Muscle of arm (tissue), 14 donors: Measurements from ENCODE around the gene SLC31A2. TPM values are rescaled to one million over a fixed set of nuclear protein-coding genes. Genes with fewer than 3 reads are reported as not detected.
A peak's percentile ranks its signal among the peaks of the same experiment; 100 is the strongest.
"Not testable (repeated sequence)": the region's sequence is repeated elsewhere in the genome, so short reads cannot be mapped to it uniquely, and the experiment has no call there.

Experiments used
- DNase-seq: peaks from one replicate; pipeline ENCODE4 v3.0.0-alpha.2; 2013
- long read RNA-seq, 11 donors: transcript quantifications; one replicate each; lab custom pipeline, GENCODE V29; 2026
- polyA plus RNA-seq, 12 donors: library from polyadenylated mRNA; unstranded; fragments of 120-200 nt; gene quantifications; one replicate each; pipeline ENCODE4 v1.2.1, GENCODE V29; 2013; ENCODE audit not compliant: insufficient read length in 12 of 12

The SLC31A2 gene
- 1 to 10 TPM in 10 of 12 donors, not detected in 2; 2.3 to 4.3 (median 3.1) TPM for polyA plus RNA-seq
- long read RNA-seq, donor 1, transcript SLC31A2-201 (4 exons, 1,785 nt), result major isoform, 8 of 9 reads
- long read RNA-seq, donor 1, partial matches to known transcripts, result 0 of 9 reads
- long read RNA-seq, donor 1, other reads (novel, unspliced or antisense), result 0 of 9 reads
- long read RNA-seq, donor 2, partial matches to known transcripts, result 0 of 4 reads
- long read RNA-seq, donor 2, other reads (novel, unspliced or antisense), result 0 of 4 reads
- long read RNA-seq, donor 3, result 0 reads
- long read RNA-seq, donor 4, partial matches to known transcripts, result 0 of 2 reads
- long read RNA-seq, donor 4, other reads (novel, unspliced or antisense), result 0 of 2 reads
- long read RNA-seq, donor 5, result 0 reads
- long read RNA-seq, donor 6, partial matches to known transcripts, result 0 of 2 reads
- long read RNA-seq, donor 6, other reads (novel, unspliced or antisense), result 0 of 2 reads
- long read RNA-seq, donor 7, partial matches to known transcripts, result 0 of 1 reads
- long read RNA-seq, donor 7, other reads (novel, unspliced or antisense), result 0 of 1 reads
- long read RNA-seq, donor 8, partial matches to known transcripts, result 0 of 1 reads
- long read RNA-seq, donor 8, other reads (novel, unspliced or antisense), result 0 of 1 reads
- long read RNA-seq, donor 9, transcript SLC31A2-201 (4 exons, 1,785 nt), result major isoform, 5 of 5 reads
- long read RNA-seq, donor 9, partial matches to known transcripts, result 0 of 5 reads
- long read RNA-seq, donor 9, other reads (novel, unspliced or antisense), result 0 of 5 reads
- long read RNA-seq, donor 10, partial matches to known transcripts, result 0 of 3 reads
- long read RNA-seq, donor 10, other reads (novel, unspliced or antisense), result 0 of 3 reads
- long read RNA-seq, donor 11, partial matches to known transcripts, result 0 of 1 reads
- long read RNA-seq, donor 11, other reads (novel, unspliced or antisense), result 0 of 1 reads

- peak; percentile 77 for DNase-seq
Observed at GRCh38 chr9:113150670-113151611, at the start of gene SLC31A2. Gene SLC31A2, plus strand, starts transcription at chr9:113151007. Its CDS starts 68 bp downstream, at chr9:113151075.

- DNase-seq, result not testable (repeated sequence)
Observed at GRCh38 chr9:113105345-113105744, 45.5 kb upstream of the SLC31A2 start.

- peak; percentile 1 for DNase-seq
Observed at GRCh38 chr9:113111065-113111951, 39.5 kb upstream of the SLC31A2 start.

- DNase-seq, result peak; percentile 1
Observed at GRCh38 chr9:113112706-113113510, 37.9 kb upstream of the SLC31A2 start.

- DNase-seq, result not testable (repeated sequence)
Observed at GRCh38 chr9:113118829-113119228, 32.0 kb upstream of the SLC31A2 start.

- no peak for DNase-seq
Observed at GRCh38 chr9:113125386-113126035, 25.3 kb upstream of the SLC31A2 start.

GRCh38 chr9:113129466-113129865 is 21.3 kb upstream of the SLC31A2 start:
- DNase-seq, result no peak

GRCh38 chr9:113129884-113130283 is 20.9 kb upstream of the SLC31A2 start:
- DNase-seq, result no peak

- no peak for DNase-seq
Observed at GRCh38 chr9:113131689-113132151, 19.1 kb upstream of the SLC31A2 start.

GRCh38 chr9:113137196-113138168 is 13.3 kb upstream of the SLC31A2 start:
- no peak for DNase-seq

GRCh38 chr9:113138760-113139159 is 12.0 kb upstream of the SLC31A2 start:
- no peak for DNase-seq

GRCh38 chr9:113139225-113139829 is 11.5 kb upstream of the SLC31A2 start:
- DNase-seq, result no peak

GRCh38 chr9:113139953-113140352 is 10.9 kb upstream of the SLC31A2 start:
- DNase-seq, result no peak

GRCh38 chr9:113140896-113141295 is 9.9 kb upstream of the SLC31A2 start:
- DNase-seq, result not testable (repeated sequence)

GRCh38 chr9:113143432-113144227 is 7.2 kb upstream of the SLC31A2 start:
- DNase-seq, result no peak

GRCh38 chr9:113148372-113148705 is 2.5 kb upstream of the SLC31A2 start:
- no peak for DNase-seq
